Duodenal mucosa (tissue), 2 donors: ENCODE measurements around the gene SSBP3.
"Not testable (repeated sequence)": the region's sequence is repeated elsewhere in the genome, so short reads cannot be mapped to it uniquely, and the experiment has no call there.

Experiments used
- H3K27ac ChIP-seq: one replicate; pipeline ENCODE4 v1.7.0; 2013; ENCODE audit warnings: low read depth, low read length
- H3K27me3 ChIP-seq, 2 donors: one replicate each; pipeline ENCODE4 v1.7.0; 2013; ENCODE audit warnings: low read length in 2 of 2, control low read depth in 1 of 2; ENCODE audit not compliant: insufficient read depth in 2 of 2, control insufficient read depth in 1 of 2
- H3K36me3 ChIP-seq, 2 donors: one replicate each; pipeline ENCODE4 v1.7.0; 2013; ENCODE audit warnings: low read length in 2 of 2, control low read depth in 1 of 2; ENCODE audit not compliant: insufficient read depth in 2 of 2, control insufficient read depth in 1 of 2
- H3K4me1 ChIP-seq, 2 donors: one replicate each; pipeline ENCODE4 v1.7.0; 2013; ENCODE audit warnings: low read length in 2 of 2, control low read depth in 1 of 2; ENCODE audit not compliant: insufficient read depth in 2 of 2, control insufficient read depth in 1 of 2
- H3K4me3 ChIP-seq, 2 donors: one replicate each; pipeline ENCODE4 v1.7.0; 2013; ENCODE audit warnings: low read length in 2 of 2, low read depth in 1 of 2
- H3K9ac ChIP-seq, 2 donors: one replicate each; pipeline ENCODE4 v1.7.0; 2013; ENCODE audit warnings: low read length in 2 of 2, low read depth in 1 of 2
- H3K9me3 ChIP-seq, 2 donors: one replicate each; pipeline ENCODE4 v1.7.0; 2013; ENCODE audit warnings: low read length in 2 of 2, control low read depth in 1 of 2; ENCODE audit not compliant: control insufficient read depth in 1 of 2

The SSBP3 gene

GRCh38 chr1:54241364-54241763, 164.8 kb downstream of the SSBP3 start:
- no peak overlapping the region for H3K4me3 ChIP-seq
- no peak overlapping the region for H3K9ac ChIP-seq
- no peaks in the 10 kb centered on the region for H3K27me3 ChIP-seq
- no peaks in the 10 kb centered on the region for H3K9me3 ChIP-seq
- no peaks in the 10 kb centered on the region for H3K4me1 ChIP-seq
- H3K27ac ChIP-seq, result no peak overlapping the region
- peaks cover 23 to 68% of the 10 kb centered on the region in 2 donors for H3K36me3 ChIP-seq

- peaks cover 23 to 65% of the 10 kb centered on the region in 2 donors for H3K36me3 ChIP-seq
- no peaks in the 10 kb centered on the region for H3K27me3 ChIP-seq
- no peaks in the 10 kb centered on the region for H3K9me3 ChIP-seq
- H3K4me1 ChIP-seq, result no peaks in the 10 kb centered on the region
- H3K27ac ChIP-seq, result no peak overlapping the region
- no peak overlapping the region for H3K9ac ChIP-seq
- no peak overlapping the region for H3K4me3 ChIP-seq
These were observed 165.4 kb downstream of the SSBP3 start for GRCh38 chr1:54240741-54241335.

DNA sequence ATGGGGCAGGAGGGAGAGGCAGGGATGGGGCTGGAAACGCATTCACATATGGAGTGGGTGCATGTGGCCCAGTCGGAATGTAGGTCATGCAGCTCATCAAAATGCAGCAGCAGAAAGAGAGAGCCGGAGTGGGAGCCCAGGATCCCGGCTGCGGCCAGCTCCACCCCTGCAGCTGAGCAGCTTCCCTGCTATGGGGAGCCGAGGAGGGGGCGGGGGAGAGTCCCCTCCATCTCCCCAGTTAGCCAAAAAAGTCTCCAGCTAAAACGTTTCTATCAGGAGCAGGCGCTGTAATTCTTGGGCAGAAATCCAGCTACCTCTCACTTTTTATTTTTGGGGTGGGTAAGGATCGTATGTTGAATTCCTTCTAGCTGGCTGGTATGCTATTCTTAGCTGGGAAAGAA, 166.6 kb downstream of the SSBP3 start:
- Histone ChIP-seq H3K27me3 (no peaks in the 10 kb centered on the region), H3K4me3 (no peak overlapping the region), H3K9ac (no peak overlapping the region), H3K4me1 (no peaks in the 10 kb centered on the region), H3K9me3 (no peaks in the 10 kb centered on the region), H3K27ac (no peak overlapping the region), H3K36me3 (peaks cover 23 to 59% of the 10 kb centered on the region in 2 donors)

GRCh38 chr1:54239035-54239383, 167.2 kb downstream of the SSBP3 start:
- Histone ChIP-seq H3K27me3 (no peaks in the 10 kb centered on the region), H3K27ac (no peak overlapping the region), H3K9me3 (no peaks in the 10 kb centered on the region), H3K36me3 (peaks cover 23 to 56% of the 10 kb centered on the region in 2 donors), H3K4me3 (no peak overlapping the region), H3K4me1 (no peaks in the 10 kb centered on the region), H3K9ac (no peak overlapping the region)

DNA sequence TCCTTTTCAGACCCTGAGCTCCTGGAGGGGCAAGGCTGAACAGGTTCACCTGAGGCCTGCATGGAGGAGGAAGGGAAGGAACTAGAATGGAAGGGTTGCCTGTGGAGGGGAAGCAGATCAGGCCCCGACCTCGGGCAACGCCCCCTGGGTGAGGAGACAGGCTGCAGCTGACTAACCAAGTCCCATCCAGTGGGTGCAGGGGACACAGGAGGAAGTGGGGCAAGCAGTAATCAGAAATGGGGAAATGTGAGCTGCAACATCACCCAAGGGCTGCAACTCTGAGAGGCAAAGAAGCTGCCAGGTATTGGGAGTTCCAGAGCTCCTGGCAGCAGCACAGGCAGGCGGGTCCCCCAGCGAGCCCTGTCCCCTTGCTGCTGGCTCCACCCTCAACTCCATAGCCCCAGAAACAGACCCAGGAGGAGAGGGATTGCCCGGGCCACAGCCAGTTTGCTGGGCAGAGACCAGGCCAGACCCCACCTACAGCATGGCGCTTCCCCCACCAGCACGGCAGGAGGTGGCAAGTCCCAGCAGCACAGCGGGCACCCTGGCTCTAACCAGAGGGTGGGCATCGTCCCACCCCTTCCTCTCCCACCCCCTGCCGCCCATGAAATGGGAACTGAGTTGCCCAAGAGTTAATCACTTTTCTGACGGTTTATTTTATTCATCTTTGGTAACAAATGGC, 167.7 kb downstream of the SSBP3 start:
- Histone ChIP-seq H3K27ac (no peak overlapping the region), H3K9me3 (no peaks in the 10 kb centered on the region), H3K4me3 (no peak overlapping the region), H3K9ac (no peak overlapping the region), H3K36me3 (peaks cover 23 to 55% of the 10 kb centered on the region in 2 donors), H3K27me3 (no peaks in the 10 kb centered on the region), H3K4me1 (no peaks in the 10 kb centered on the region)

DNA sequence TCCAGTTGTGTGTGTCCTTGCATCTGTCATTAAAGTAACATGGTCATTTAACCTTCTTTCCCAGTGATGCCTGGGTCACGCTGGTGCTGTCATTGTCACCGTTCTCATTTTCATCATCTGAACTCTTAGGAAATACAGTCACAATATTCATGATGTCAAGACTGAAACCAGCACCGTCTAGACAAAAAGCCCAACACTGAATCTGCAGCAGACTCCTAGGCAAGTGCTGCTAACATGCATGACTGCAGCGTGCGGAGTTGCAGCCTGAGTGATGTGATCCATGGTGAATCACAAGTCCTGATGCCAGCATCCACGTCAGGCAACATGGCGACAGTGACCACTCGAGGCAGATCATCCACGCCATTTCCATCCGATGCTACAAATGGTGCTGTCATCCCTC, 168.6 kb downstream of the SSBP3 start:
- Histone ChIP-seq H3K4me3 (no peak overlapping the region), H3K9me3 (no peaks in the 10 kb centered on the region), H3K27me3 (no peaks in the 10 kb centered on the region), H3K9ac (no peak overlapping the region), H3K27ac (no peak overlapping the region), H3K36me3 (peaks cover 20 to 50% of the 10 kb centered on the region in 2 donors), H3K4me1 (no peaks in the 10 kb centered on the region)

DNA sequence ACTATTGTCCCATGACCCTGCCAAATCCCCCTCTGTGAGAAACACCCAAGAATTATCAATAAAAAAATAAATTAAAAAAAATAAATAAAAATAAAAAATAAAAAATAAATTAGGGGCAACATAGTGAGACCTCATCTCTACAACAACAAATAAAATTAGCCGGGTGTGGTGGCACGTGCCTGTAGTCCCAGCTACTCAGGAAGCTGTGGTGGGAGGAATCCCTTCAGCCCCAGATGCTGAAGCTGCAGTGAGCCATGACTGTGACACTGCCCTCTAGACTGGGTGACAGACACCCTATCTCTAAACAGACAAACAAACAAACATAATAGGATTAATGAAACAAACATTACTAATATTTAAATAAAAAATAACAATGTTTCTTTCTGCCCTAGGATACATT, 171.9 kb downstream of the SSBP3 start:
- Histone ChIP-seq H3K9me3 (no peaks in the 10 kb centered on the region), H3K4me1 (no peaks in the 10 kb centered on the region), H3K27ac (no peak overlapping the region), H3K36me3 (peaks cover 15 to 35% of the 10 kb centered on the region in 2 donors), H3K9ac (no peak overlapping the region), H3K27me3 (no peaks in the 10 kb centered on the region), H3K4me3 (no peak overlapping the region)

- not testable (repeated sequence) for H3K4me3 ChIP-seq, H3K9ac ChIP-seq, H3K9me3 ChIP-seq, H3K27me3 ChIP-seq, H3K27ac ChIP-seq, H3K4me1 ChIP-seq
- H3K36me3 ChIP-seq, result peaks cover 14 to 37% of the 10 kb centered on the region in 2 donors
These were observed 173.0 kb downstream of the SSBP3 start for GRCh38 chr1:54233196-54233595.

GRCh38 chr1:54230507-54231339, 175.5 kb downstream of the SSBP3 start:
- H3K27me3 ChIP-seq, result no peaks in the 10 kb centered on the region
- no peak overlapping the region for H3K27ac ChIP-seq
- H3K4me1 ChIP-seq, result no peaks in the 10 kb centered on the region
- peaks cover 0 to 26% of the 10 kb centered on the region in 2 donors for H3K36me3 ChIP-seq
- no peak overlapping the region for H3K4me3 ChIP-seq
- no peaks in the 10 kb centered on the region for H3K9me3 ChIP-seq
- no peak overlapping the region for H3K9ac ChIP-seq

GRCh38 chr1:54229281-54229891, 176.8 kb downstream of the SSBP3 start:
- no peak overlapping the region for H3K4me3 ChIP-seq
- no peak overlapping the region for H3K9ac ChIP-seq
- no peaks in the 10 kb centered on the region for H3K9me3 ChIP-seq
- H3K27ac ChIP-seq, result no peak overlapping the region
- no peaks in the 10 kb centered on the region for H3K4me1 ChIP-seq
- peaks cover 2 to 26% of the 10 kb centered on the region in 2 donors for H3K36me3 ChIP-seq
- H3K27me3 ChIP-seq, result no peaks in the 10 kb centered on the region
